ENCODE results near the gene BIN2. TPM values are rescaled to one million over a fixed set of nuclear protein-coding genes. Genes with fewer than 3 reads are reported as not detected.

The BIN2 gene
- not detected in 2 replicates for total RNA-seq (2014; rRNA removed; shearing (Covaris generic))

- H3K4me1 ChIP-seq = peaks cover 10% of the 10 kb centered on the region; the same call in 1 of the 2 replicates
- no peak for DNase-seq
- H3K4me3 ChIP-seq = no peak within 1 kb of the TSS
- H3K9me3 ChIP-seq (replicated peaks) = no peaks in the 10 kb centered on the region
- H3K36me3 ChIP-seq = no peaks in the 10 kb centered on the region
- H3K27ac ChIP-seq = no peak within 1 kb of the TSS
- H3K27me3 ChIP-seq = no peaks in the 10 kb centered on the region
Observed at GRCh38 chr12:51323966-51324895, at the start of gene BIN2. TSS of gene BIN2 (minus strand) at chr12:51324174. CDS start at chr12:51324102, 72 bp downstream.

DNA sequence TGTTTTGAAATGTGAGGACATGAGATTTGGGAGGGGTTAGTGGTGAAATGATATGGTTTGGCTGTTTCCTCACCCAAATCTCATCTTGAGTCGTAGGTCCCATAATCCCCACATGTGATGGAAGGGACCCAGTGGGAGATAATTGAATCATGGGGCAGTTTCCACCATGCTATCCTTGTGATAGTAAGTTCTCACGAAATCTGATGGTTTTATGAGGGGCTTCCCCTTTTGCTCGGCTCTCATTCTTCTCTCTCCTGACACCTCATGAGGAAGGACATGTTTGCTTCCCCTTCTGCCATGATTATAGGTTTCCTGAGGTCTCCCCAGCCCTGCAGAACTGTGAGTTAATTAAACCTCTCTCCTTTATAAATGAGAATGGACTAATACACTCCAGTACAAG lies 49.2 kb upstream of the BIN2 start:
- Histone ChIP-seq H3K4me1 (peaks cover 17% of the 10 kb centered on the region), H3K9me3 (replicated peaks) (no peaks in the 10 kb centered on the region), H3K36me3 (no peaks in the 10 kb centered on the region), H3K4me3 (no peak overlapping the region), H3K27ac (no peak overlapping the region), H3K27me3 (no peaks in the 10 kb centered on the region)
- DNase-seq = no peak

DNA sequence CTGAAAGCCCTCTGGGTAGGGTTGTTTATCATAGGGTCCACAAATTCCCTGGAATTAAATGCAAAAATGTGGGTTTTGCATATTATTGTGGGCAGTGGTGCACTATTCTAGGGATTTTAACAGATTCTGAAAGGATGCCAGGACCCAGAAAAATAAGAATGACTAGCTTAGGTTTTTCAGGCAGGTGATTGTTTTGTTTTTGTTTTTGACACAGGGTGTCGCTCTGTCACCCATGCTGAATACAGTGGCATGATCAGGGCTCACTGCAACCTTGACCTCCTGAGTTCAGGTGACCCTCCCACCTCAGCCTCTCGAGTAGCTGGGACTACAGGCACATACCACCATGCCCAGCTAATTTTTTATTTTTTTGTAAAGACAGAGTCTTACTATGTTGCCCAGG lies 48.0 kb upstream of the BIN2 start:
- Histone ChIP-seq H3K27me3 (no peaks in the 10 kb centered on the region), H3K4me3 (no peak overlapping the region), H3K27ac (no peak overlapping the region; the same call in 1 of the 2 replicates), H3K9me3 (replicated peaks) (no peaks in the 10 kb centered on the region), H3K36me3 (no peaks in the 10 kb centered on the region), H3K4me1 (peaks cover 17% of the 10 kb centered on the region)
- DNase-seq = no peak

- Histone ChIP-seq H3K27me3 (no peaks in the 10 kb centered on the region), H3K4me1 (peaks cover 17% of the 10 kb centered on the region), H3K27ac (peak overlapping the region; percentile 29; the same call in 1 of the 2 replicates), H3K4me3 (no peak overlapping the region), H3K9me3 (replicated peaks) (no peaks in the 10 kb centered on the region), H3K36me3 (no peaks in the 10 kb centered on the region)
- DNase-seq = peak; percentile 87 to 88
Observed at GRCh38 chr12:51371295-51371953, 47.5 kb upstream of the BIN2 start.

DNA sequence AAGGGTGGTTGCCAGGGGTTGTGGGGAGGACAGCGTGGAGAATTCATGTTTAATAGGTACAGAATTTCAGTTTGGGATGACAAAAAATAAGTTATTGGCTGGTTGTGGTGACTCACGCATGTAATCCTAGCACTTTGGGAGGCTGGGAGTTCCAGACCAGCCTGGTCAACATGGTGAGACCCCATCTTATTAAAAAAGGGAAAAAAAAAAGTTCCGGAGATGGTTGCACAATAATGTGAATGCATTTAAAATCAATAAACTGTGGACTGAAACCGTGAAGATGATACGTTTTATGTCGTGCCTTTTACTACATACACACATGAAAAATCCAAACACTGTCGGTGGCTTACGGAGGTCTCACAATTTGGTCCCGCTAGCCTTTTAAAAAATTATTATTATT lies 46.7 kb upstream of the BIN2 start:
- H3K4me1 ChIP-seq = peaks cover 17% of the 10 kb centered on the region
- no peak overlapping the region for H3K4me3 ChIP-seq
- H3K36me3 ChIP-seq = no peaks in the 10 kb centered on the region
- H3K27me3 ChIP-seq = no peaks in the 10 kb centered on the region; the same call in 1 of the 2 replicates
- no peaks in the 10 kb centered on the region for H3K9me3 ChIP-seq (replicated peaks)
- H3K27ac ChIP-seq = no peak overlapping the region
- DNase-seq = no peak

DNA sequence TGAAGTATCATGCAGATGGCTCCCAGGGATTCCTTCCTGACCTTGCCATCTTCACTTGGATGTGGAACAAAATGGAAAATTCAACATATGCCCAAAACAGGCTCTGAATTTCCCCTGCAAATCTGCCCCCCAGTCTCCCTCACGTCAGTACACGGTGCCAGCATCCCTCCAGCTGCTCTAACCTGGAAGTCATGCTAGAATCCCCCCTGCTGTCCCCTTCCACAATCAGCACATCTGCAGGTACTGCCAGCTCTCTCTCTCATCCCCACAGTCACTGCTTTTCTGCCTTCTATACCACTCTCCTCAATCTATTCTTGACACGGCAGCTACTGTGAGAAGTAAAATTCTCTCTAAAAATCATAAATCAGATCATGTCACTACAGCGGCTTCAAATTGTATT lies 45.6 kb upstream of the BIN2 start:
- H3K9me3 ChIP-seq (replicated peaks) = no peaks in the 10 kb centered on the region
- H3K27ac ChIP-seq = no peak overlapping the region
- H3K4me3 ChIP-seq = no peak overlapping the region
- peaks cover 17% of the 10 kb centered on the region for H3K4me1 ChIP-seq
- H3K36me3 ChIP-seq = no peaks in the 10 kb centered on the region
- DNase-seq = no peak
- no peaks in the 10 kb centered on the region; the same call in 1 of the 2 replicates for H3K27me3 ChIP-seq

- no peaks in the 10 kb centered on the region for H3K36me3 ChIP-seq
- H3K9me3 ChIP-seq (replicated peaks) = no peaks in the 10 kb centered on the region
- no peak overlapping the region for H3K27ac ChIP-seq
- no peak overlapping the region for H3K4me3 ChIP-seq
- H3K27me3 ChIP-seq = no peaks in the 10 kb centered on the region; the same call in 1 of the 2 replicates
- peak in 1 of 2 experiments; percentile 17 for DNase-seq
- peaks cover 17% of the 10 kb centered on the region for H3K4me1 ChIP-seq
Observed at GRCh38 chr12:51368640-51369517, 44.9 kb upstream of the BIN2 start.

GRCh38 chr12:51365276-51365675 lies 41.3 kb upstream of the BIN2 start:
- no peak overlapping the region for H3K27ac ChIP-seq
- H3K4me3 ChIP-seq = no peak overlapping the region
- no peaks in the 10 kb centered on the region for H3K36me3 ChIP-seq
- H3K4me1 ChIP-seq = 0 out of 2 replicates have a peak, but pooled peaks cover 6% of the 10 kb centered on the region
- no peak for DNase-seq
- H3K9me3 ChIP-seq (replicated peaks) = no peaks in the 10 kb centered on the region
- peaks cover 5% of the 10 kb centered on the region; the same call in 1 of the 2 replicates for H3K27me3 ChIP-seq

DNA sequence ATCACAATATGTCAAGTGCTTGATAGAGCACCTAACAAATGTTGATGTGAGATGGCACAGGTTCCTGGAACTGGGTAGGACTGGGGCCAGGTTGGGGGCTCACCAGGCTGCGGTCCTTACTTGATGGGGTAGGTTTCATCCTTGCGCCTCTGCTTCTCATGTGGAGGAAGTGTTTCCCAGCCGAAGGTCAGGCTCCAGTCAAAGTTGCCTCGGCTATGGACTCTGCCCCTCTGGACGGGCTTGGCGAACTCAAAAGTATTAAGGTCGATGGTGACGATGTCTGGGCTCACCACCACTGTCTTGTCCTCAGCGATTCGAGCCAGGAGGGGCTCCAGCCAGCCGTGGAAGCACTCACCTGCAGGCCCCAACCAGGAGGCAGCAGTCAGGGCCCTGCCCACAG lies 40.0 kb upstream of the BIN2 start:
- no peak for DNase-seq
- Histone ChIP-seq H3K9me3 (replicated peaks) (no peaks in the 10 kb centered on the region), H3K4me3 (no peak overlapping the region), H3K27me3 (peaks cover 5% of the 10 kb centered on the region; the same call in 1 of the 2 replicates), H3K4me1 (0 out of 2 replicates have a peak, but pooled peaks cover 4% of the 10 kb centered on the region), H3K27ac (no peak overlapping the region), H3K36me3 (no peaks in the 10 kb centered on the region)

DNA sequence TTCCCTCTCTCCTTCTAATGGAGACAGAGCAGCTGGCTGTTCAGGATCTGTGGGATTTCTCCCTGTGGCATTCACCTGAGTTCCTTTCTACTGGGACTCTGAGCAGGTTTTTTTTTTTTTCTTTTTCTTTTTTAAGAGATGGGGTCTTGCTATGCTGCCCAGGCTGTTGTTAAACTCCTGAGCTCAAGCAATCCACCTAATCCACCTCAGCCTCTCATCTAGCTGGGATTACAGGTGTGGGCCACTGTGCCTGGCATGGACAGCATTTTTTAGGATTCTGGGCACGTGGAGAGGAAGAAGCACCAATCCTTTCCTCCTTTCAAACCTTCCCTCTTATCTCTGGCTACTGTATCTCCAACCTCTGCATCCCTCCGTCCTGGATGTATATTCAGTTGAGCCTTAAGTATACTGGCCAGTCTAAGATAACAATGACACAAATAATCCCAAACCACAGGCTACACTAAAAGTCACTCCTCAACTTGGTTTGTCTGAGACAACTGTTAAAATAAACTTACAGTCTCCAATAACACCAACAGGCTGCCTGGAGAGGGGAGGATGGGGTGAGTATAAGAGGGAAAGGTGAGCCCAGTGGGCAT lies 38.9 kb upstream of the BIN2 start:
- Histone ChIP-seq H3K27ac (no peak overlapping the region), H3K27me3 (peaks cover 5% of the 10 kb centered on the region; the same call in 1 of the 2 replicates), H3K4me1 (no peaks in the 10 kb centered on the region), H3K4me3 (no peak overlapping the region), H3K9me3 (replicated peaks) (no peaks in the 10 kb centered on the region), H3K36me3 (no peaks in the 10 kb centered on the region)
- no peak for DNase-seq

DNA sequence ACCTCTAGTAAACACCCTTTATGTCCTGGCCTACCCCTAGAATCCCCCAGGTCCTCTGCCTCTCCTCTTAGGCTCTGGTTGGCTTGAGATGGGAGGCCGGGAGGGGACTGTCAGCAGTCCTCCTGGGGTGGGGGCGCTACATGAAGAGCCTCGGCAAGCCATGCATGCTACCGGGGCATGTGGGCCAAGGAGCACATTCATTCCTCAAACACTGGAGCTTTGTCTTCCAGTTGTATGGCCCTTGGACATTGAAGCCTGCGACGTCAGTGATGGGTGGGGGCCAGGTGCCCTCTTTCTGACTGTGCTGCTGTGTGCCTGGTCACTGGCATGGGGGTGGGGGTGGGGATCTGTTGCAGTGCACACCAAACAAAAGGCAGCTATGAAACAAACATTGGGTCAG lies 38.3 kb upstream of the BIN2 start:
- Histone ChIP-seq H3K4me3 (no peak overlapping the region), H3K9me3 (replicated peaks) (no peaks in the 10 kb centered on the region), H3K36me3 (no peaks in the 10 kb centered on the region), H3K4me1 (no peaks in the 10 kb centered on the region), H3K27me3 (peaks cover 5% of the 10 kb centered on the region; the same call in 1 of the 2 replicates), H3K27ac (no peak overlapping the region)
- DNase-seq = peak in 1 of 2 experiments; percentile 21

GRCh38 chr12:51361161-51362016 lies 37.4 kb upstream of the BIN2 start:
- Histone ChIP-seq H3K36me3 (no peaks in the 10 kb centered on the region), H3K27me3 (peaks cover 5% of the 10 kb centered on the region; the same call in 1 of the 2 replicates), H3K4me1 (no peaks in the 10 kb centered on the region), H3K27ac (no peak overlapping the region), H3K9me3 (replicated peaks) (no peaks in the 10 kb centered on the region), H3K4me3 (no peak overlapping the region)
- DNase-seq = no peak

- Histone ChIP-seq H3K27me3 (peaks cover 5% of the 10 kb centered on the region; the same call in 1 of the 2 replicates), H3K9me3 (replicated peaks) (no peaks in the 10 kb centered on the region), H3K27ac (no peak overlapping the region), H3K4me3 (no peak overlapping the region), H3K4me1 (no peaks in the 10 kb centered on the region), H3K36me3 (no peaks in the 10 kb centered on the region)
- DNase-seq = no peak
Observed at GRCh38 chr12:51360315-51360714, 36.3 kb upstream of the BIN2 start.

All from SJCRH30 (cell line).